NCI-H226 (cell line): ENCODE measurements around the gene DPYSL3.
"Not testable (repeated sequence)": the region's sequence is repeated elsewhere in the genome, so short reads cannot be mapped to it uniquely, and the experiment has no call there.

Experiments
- DNase-seq: peaks from one replicate; pipeline ENCODE4 v3.0.0-alpha.2; 2015

Gene DPYSL3

DNA sequence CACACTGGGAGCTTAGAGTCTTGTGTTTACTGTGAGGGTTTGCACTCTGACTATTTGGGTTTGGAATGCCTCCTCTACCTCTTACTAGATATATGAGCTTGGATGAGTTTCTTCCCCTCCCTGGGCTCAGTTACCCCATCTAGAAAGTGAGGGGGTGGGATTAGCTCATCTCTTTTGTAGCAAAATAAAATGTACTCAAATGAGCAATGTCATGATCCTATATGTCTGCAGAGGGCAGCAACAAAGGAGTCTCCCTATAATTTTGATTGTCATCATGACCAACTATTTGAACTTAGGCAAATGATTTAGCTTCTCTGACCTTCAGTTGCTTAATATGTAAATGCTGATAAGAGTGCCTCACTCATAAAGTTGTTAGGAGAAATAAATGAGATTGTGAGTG is 109.0 kb downstream of the DPYSL3 start:
- no peak for DNase-seq

- no peak for DNase-seq
These were observed 109.6 kb downstream of the DPYSL3 start for GRCh38 chr5:147400126-147400809.

- DNase-seq = no peak
These were observed 111.0 kb downstream of the DPYSL3 start for GRCh38 chr5:147398860-147399259.

DNA sequence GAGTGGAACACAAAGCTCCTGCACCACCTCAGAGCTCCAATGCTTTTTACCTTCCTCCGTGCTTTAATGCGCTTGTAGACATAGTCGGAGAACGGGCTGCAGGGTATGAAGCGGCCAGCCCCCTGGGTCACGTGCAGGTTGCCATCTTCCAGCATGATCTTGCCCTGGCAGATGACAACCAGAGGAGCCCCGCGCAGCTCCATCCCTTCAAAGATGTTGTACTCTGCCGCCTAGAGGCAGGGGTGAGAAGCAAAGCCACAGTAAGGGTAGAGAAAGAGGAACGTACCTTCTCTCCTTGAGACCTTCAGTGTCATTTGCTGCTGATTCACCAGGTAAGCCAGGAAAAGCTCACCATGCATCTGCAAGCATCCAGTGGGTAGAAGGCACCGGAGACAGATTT is 112.3 kb downstream of the DPYSL3 start:
- DNase-seq = no peak

DNA sequence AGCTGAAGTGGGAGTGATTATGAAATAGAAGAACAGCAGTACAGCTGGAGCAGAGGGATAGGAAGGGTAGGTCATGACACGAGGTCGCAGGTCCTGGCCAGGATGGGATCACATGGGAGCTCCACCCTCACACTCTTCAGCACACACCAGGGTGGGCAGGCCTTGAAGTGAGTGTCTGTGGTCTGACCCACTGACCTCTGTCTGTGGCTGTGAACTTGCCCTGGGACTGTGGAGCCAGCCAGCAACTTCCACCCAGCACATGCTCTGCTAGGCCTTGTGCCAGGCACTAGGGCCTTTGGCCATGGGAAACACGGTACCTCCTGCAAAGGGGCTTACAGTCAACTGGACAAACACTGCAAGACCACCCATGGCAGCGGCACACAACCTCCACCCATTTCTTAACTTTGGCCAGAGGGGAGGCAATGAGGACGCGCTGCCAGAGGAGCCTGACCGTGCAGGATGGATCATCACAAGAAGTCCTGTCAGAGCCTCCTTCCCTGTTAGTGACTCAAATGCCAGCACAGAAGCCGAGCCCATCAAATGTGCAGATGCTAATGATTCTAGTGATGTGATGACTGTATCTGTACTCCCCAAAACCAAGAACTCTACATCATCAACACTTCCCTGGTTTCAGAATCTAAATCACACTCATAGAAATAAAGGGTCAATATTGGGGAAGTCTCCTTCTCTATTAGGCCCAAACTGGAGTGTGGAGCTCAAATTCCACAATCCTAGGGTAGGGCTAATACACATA is 113.6 kb downstream of the DPYSL3 start:
- DNase-seq = no peak

DNA sequence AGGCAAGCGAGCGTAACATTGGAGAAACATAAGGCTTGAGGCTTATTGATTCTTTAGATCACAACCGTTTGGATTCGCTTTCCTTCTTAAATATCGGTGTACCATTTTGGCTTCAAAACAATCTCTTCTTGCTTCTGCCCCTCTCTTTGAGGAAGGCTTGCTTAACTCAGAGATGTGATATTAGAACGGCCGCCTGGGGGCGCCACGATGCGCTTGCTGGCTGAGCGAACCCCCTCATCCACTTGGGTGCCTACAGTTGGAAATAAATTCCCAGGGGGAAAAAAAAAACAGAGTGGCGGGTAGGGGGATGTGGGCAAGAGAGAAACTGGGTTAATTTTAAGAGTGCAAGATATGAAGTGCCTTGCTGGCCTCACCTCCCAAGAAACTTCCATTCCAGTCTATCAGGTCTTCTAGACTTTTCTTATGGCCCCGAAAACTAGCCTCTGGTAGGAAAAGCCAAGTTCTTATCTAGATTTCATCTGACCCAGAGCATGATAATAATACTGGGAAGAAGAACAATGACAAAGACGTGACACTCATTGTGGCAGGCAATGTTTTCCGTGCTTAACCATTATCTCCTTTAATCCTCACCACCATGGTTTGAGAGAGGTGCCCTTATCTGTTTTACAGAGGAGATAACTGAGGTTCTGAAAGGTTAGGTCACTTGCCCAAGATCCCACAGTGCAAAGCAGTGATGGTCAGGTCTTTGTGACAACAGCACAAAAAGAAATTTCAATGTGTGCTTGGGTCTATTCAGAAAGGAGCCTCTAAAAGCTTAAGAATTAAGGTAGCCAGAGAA is 115.8 kb downstream of the DPYSL3 start:
- no peak for DNase-seq

- DNase-seq = peak; percentile 88
These were observed 118.1 kb downstream of the DPYSL3 start for GRCh38 chr5:147391781-147392180.

DNA sequence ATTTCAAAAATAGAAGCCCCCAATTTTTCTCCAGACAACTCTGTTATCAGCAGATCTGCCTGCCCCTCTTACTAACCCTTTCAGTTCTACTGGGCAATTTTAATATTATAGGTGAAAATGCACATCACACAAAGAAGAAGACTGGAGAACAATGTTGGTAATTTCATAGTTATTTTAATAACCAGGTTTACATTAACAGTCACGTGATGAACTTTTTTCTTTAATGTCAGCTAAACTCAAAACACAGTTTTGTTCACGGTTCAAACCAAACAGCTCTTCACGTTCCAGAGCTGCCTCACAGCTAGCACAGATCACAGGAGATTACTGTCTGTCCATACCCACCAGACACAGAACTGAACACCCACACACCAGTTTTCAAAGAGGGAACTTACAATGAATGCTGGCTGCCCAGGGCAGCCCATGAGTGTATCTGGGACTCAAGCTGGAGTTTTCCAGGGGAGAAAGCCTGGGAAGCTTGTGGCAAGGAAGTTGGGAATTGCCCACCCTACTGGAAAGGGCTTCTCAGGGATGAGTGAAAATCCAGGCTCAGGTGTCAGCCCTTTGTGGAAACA is 119.1 kb downstream of the DPYSL3 start:
- DNase-seq = no peak

GRCh38 chr5:147388184-147389108 is 121.4 kb downstream of the DPYSL3 start:
- no peak for DNase-seq

- no peak for DNase-seq
These were observed 122.8 kb downstream of the DPYSL3 start for GRCh38 chr5:147387109-147387508.

- peak; percentile 90 for DNase-seq
These were observed 125.3 kb downstream of the DPYSL3 start for GRCh38 chr5:147384346-147385193.

DNA sequence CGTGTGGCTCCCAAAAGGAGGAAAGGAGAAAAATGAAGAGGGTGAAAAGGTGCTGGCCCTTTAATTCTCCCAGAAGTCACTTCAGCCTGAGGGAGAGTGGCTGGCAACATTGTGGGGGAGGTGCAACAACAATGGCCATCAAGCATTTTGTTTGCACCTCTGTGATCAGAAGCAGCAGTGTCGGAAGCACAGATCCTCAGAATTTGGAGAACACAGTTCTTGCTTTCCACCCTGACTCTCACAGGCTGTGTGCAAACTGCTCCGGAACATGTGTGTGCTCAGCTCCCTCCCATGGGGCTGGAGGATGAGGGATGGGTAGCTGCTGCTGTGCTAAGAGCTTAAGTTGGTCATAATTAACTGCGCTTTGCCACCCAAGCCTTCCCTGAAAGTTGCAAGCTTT is 127.1 kb downstream of the DPYSL3 start:
- no peak for DNase-seq

DNA sequence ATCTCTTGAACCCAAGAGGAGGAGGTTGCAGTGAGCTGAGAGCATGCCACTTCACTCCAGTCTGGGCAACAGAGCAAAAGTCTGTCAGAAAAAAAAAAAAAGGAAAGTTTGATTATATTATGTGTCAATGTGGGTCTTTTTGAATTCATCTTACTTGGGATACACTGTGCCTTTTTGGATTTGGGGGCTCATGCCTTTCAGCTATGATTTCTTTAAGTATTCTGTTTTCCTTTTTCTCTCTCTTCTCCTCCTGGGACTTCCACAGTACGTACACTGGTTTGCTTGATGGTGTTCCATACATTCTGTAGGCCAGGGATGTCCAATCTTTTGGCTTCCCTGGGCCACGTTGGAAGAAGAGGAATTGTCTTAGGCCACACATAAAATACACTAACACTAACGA is 128.3 kb downstream of the DPYSL3 start:
- DNase-seq = no peak

DNA sequence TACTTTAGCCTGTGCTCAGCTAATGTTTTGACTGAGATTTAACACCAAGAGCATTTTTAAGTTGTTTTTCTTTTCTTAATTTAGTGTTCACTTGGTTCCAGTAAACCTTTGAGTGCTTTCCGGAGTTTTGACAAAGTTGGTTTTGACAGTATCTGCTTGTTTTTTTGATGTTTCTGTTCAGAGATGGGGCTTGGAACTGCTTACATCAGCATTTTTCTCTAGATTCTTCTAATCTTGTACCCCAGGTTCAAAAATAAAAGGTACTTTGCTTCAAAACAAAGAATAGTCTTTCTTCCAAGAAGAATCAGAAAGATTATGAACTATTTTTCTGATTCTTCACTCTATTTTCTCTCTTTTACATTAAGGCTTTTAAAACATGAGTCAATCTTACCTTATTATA is 132.2 kb downstream of the DPYSL3 start:
- DNase-seq = no peak

- no peak for DNase-seq
These were observed 134.7 kb downstream of the DPYSL3 start for GRCh38 chr5:147375151-147375550.

- no peak for DNase-seq
These were observed 136.5 kb downstream of the DPYSL3 start for GRCh38 chr5:147373328-147373727.

DNA sequence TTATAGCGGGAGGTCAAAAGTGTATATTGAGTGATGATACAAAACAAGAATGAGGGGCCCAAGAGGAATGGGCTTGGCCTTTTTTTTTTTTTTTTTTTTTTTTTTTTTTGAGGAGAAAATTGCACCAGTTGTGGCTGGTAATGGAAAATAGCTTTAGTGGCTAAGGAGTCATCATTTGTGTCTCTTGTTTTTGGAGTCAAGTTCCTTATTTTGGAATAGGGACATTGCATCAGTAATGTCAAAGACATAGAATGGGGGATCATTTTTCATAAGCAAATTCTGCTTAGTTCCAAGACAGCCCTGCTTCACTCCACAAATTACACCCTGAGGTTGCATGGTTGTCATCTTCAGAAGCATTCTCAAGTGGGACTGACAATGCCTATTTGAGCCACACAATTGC is 137.7 kb downstream of the DPYSL3 start:
- DNase-seq = no peak

DNA sequence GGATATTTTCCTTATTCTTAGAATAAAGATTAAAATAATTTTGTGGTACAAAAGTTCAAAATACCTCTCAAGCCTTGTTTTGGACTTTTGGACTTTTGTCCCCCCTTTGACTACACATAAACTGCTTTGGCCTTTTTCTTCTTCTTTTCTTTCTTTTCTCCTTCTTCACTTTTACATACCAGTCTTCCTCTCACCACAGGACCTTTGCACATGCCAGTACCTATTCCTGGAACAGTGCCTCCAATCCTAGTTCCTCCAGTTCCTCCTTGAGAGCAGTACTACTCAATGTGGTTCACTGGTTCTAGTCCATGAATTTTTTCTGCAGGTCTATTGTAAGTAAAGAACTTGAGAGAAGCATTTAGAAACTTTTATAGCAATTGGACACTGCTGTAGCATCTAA is 138.6 kb downstream of the DPYSL3 start:
- DNase-seq = no peak

- no peak for DNase-seq
These were observed 140.0 kb downstream of the DPYSL3 start for GRCh38 chr5:147369742-147370374.

DNA sequence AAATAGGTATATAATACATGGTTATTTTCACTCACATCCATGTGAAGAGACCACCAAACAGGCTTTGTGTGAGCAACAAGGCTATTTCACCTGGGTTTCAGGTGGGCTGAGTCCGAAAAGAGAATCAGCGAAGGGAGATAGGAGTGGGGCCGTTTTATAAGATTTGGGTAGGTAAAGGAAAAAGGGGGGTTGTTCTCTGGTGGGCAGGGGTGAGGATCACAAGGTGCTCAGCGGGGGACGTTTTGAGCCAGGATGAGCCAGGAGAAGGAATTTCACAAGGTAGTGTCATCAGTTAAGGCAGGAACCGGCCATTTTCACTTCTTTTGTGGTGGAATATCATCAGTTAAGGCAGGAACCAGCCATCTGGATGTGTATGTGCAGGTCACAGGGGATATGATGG is 142.5 kb downstream of the DPYSL3 start:
- DNase-seq = not testable (repeated sequence)
